ENCODE data around the gene KRT5. TPM values are rescaled to one million over a fixed set of nuclear protein-coding genes. Genes with fewer than 3 reads are reported as not detected.

The KRT5 gene
- total and polyA plus RNA-seq, 2 donors (not counting 3 experiments of a cell fraction or from before 2014, with no cell fraction given) = 0.32 to 0.86 TPM

- Histone ChIP-seq H3K4me2 (ENCODE audit: insufficient read depth, low read length) (no peak overlapping the region), H3K4me3 (replicated peaks in 1 of 3; ENCODE audit: insufficient read depth in 1 of 3, low read depth in 1 of 3, low read length in 3 of 3) (no peak overlapping the region), H3K9me1 (replicated peaks; ENCODE audit: control insufficient read depth, extremely low read depth, insufficient read depth, low read length) (no peaks in the 10 kb centered on the region), H4K20me1 (replicated peaks; ENCODE audit: control insufficient read depth, extremely low read depth, insufficient read depth, low read length) (no peaks in the 10 kb centered on the region), H3K27me3 (ENCODE audit: control insufficient read depth in 2 of 2, insufficient read depth in 2 of 2, low read length in 2 of 2) (peaks cover 2 to 5% of the 10 kb centered on the region in 2 experiments), H2AFZ (ENCODE audit: low read depth, low read length) (no peak overlapping the region), H3K36me3 (ENCODE audit: control insufficient read depth in 2 of 2, extremely low read depth in 1 of 2, insufficient read depth in 2 of 2, low read length in 2 of 2) (no peaks in the 10 kb centered on the region), H3K27ac (ENCODE audit: insufficient read depth, low read depth, low read length) (no peak overlapping the region), H3K4me1 (ENCODE audit: control insufficient read depth, extremely low read depth, insufficient read depth, low read length) (no peaks in the 10 kb centered on the region), H3K79me2 (ENCODE audit: control insufficient read depth, insufficient read depth, low read length) (no peaks in the 10 kb centered on the region), H3K9ac (replicated peaks; ENCODE audit: extremely low read depth, insufficient read depth, low read length) (no peak overlapping the region), H3K9me3 (replicated peaks; ENCODE audit: control insufficient read depth, insufficient read depth, low read length) (no peaks in the 10 kb centered on the region)
- POLR2A ChIA-PET = no interaction called here
- CTCF ChIA-PET = no interaction called here
- TF ChIP-seq POLR2AphosphoS5 (IDR thresholded peaks at IDR 0.05; ENCODE audit: insufficient read depth, low read depth, low read length) (no peak), EZH2 (IDR thresholded peaks at IDR 0.05; ENCODE audit: borderline replicate concordance, low read depth, low read length, severe bottlenecking) (no peak), GATA2 (IDR thresholded peaks at IDR 0.05; ENCODE audit: insufficient read depth, insufficient read length, low read depth, low read length) (no peak)
- DNase-seq (ENCODE audit: low read depth, low spot score) (no peak), FAIRE-seq (no peak)
- dilution Hi-C loops (cut with MboI; ENCODE audit: extremely low pct_ligation_motif_present, low sequenced_read_pairs) = no loop called here
- intact Hi-C loops (cut with micrococcal nuclease) = no loop called here
- BruUV-seq (replicated peaks) = no TSS peak
Measured at GRCh38 chr12:52480073-52480472, 40.1 kb downstream of the KRT5 start.

- ChIA-PET POLR2A (no interaction called here), CTCF (no interaction called here)
- Histone ChIP-seq H3K9me3 (replicated peaks; ENCODE audit: control insufficient read depth, insufficient read depth, low read length) (no peaks in the 10 kb centered on the region), H3K27me3 (ENCODE audit: control insufficient read depth in 2 of 2, insufficient read depth in 2 of 2, low read length in 2 of 2) (peaks cover 2 to 5% of the 10 kb centered on the region in 2 experiments), H3K4me2 (ENCODE audit: insufficient read depth, low read length) (no peak overlapping the region), H3K9me1 (replicated peaks; ENCODE audit: control insufficient read depth, extremely low read depth, insufficient read depth, low read length) (no peaks in the 10 kb centered on the region), H3K36me3 (ENCODE audit: control insufficient read depth in 2 of 2, extremely low read depth in 1 of 2, insufficient read depth in 2 of 2, low read length in 2 of 2) (no peaks in the 10 kb centered on the region), H3K4me3 (replicated peaks in 1 of 3; ENCODE audit: insufficient read depth in 1 of 3, low read depth in 1 of 3, low read length in 3 of 3) (no peak overlapping the region), H3K4me1 (ENCODE audit: control insufficient read depth, extremely low read depth, insufficient read depth, low read length) (no peaks in the 10 kb centered on the region), H3K79me2 (ENCODE audit: control insufficient read depth, insufficient read depth, low read length) (no peaks in the 10 kb centered on the region), H3K9ac (replicated peaks; ENCODE audit: extremely low read depth, insufficient read depth, low read length) (no peak overlapping the region), H2AFZ (ENCODE audit: low read depth, low read length) (no peak overlapping the region), H4K20me1 (replicated peaks; ENCODE audit: control insufficient read depth, extremely low read depth, insufficient read depth, low read length) (no peaks in the 10 kb centered on the region), H3K27ac (ENCODE audit: insufficient read depth, low read depth, low read length) (no peak overlapping the region)
- no peak for FAIRE-seq
- no peak for DNase-seq (ENCODE audit: low read depth, low spot score)
- no TSS peak for BruUV-seq (replicated peaks)
- dilution Hi-C loops (cut with MboI; ENCODE audit: extremely low pct_ligation_motif_present, low sequenced_read_pairs) (no loop called here), intact Hi-C loops (cut with micrococcal nuclease) (no loop called here)
- no peak for TF ChIP-seq POLR2A (IDR thresholded peaks at IDR 0.05; ENCODE audit: low read depth, low read length)
Measured at GRCh38 chr12:52477651-52478050, 42.5 kb downstream of the KRT5 start.
